GM10266 (cell line): ENCODE results near the gene ZC3H12D.

Source experiments
- DNase-seq: peaks from one replicate; pipeline ENCODE4 v3.0.0; 2012; ENCODE audit errors: extremely low spot score
- CTCF ChIP-seq: IDR thresholded peaks from 2 replicates; pipeline ENCODE4 v1.5.1; 2012; ENCODE audit warnings: mild to moderate bottlenecking, low read depth; ENCODE audit not compliant: control insufficient read depth, insufficient read depth; ENCODE audit errors: missing control alignments

The ZC3H12D gene

GRCh38 chr6:149493761-149494320 lies 9.0 kb upstream of the ZC3H12D start:
- no peak for TF ChIP-seq CTCF

GRCh38 chr6:149492798-149493343 lies 8.1 kb upstream of the ZC3H12D start:
- no peak for TF ChIP-seq CTCF
- DNase-seq, result no peak

More at GRCh38 chr6:149493761-149494320, 9.0 kb upstream of the ZC3H12D start:
- no peak for DNase-seq

- no peak for DNase-seq
- TF ChIP-seq CTCF, result no peak
Observed at GRCh38 chr6:149489967-149490366, 5.2 kb upstream of the ZC3H12D start.

GRCh38 chr6:149488815-149489214 lies 4.0 kb upstream of the ZC3H12D start:
- TF ChIP-seq CTCF, result no peak
- no peak for DNase-seq

GRCh38 chr6:149487316-149487715 lies 2.5 kb upstream of the ZC3H12D start:
- no peak for TF ChIP-seq CTCF
- DNase-seq, result no peak

GRCh38 chr6:149483849-149484655 lies 762 bp downstream of the ZC3H12D start:
- DNase-seq, result no peak
- no peak for TF ChIP-seq CTCF

GRCh38 chr6:149483334-149483725 lies 1.5 kb downstream of the ZC3H12D start:
- no peak for DNase-seq
- TF ChIP-seq CTCF, result no peak
